Neural progenitor cell (in vitro differentiated cells): ENCODE results near the gene HNF4A.

ENCODE experiments used
- CTCF ChIP-seq: fragments of 200-600 bp; sonication (generic); IDR thresholded peaks from 2 replicates; pipeline ENCODE4 v1.5.1; 2017; ENCODE audit warnings: antibody characterized with exemption, mild to moderate bottlenecking
- EZH2 ChIP-seq: fragments of 200-600 bp; sonication (generic); IDR thresholded peaks from 2 replicates; pipeline ENCODE4 v1.6.1; 2017; ENCODE audit warnings: antibody characterized with exemption, mild to moderate bottlenecking, moderate library complexity

GRCh38 chr20:44388466-44389023, 33.0 kb downstream of the HNF4A start:
- TF ChIP-seq CTCF = peak; percentile 89
- TF ChIP-seq EZH2 = no peak
